Choroid plexus epithelial cell (primary cell): ENCODE measurements around the gene EMC10.

Source experiments
- DNase-seq: peaks from one replicate; pipeline ENCODE4 v3.0.0-alpha.2; 2010; ENCODE audit warnings: low read depth
- H3K4me3 ChIP-seq: 2 replicates; pipeline ENCODE4 v1.5.1; 2011; ENCODE audit warnings: low read depth, mild to moderate bottlenecking, control low read depth, low read length, moderate library complexity
- CTCF ChIP-seq: conservative IDR thresholded peaks from 2 replicates; pipeline ENCODE4 v1.5.1; 2011; ENCODE audit warnings: low read depth, mild to moderate bottlenecking, control low read depth, inconsistent platforms, low read length, moderate library complexity

Gene EMC10

GRCh38 chr19:50498219-50499056 lies 22.1 kb downstream of the EMC10 start:
- no peak overlapping the region for H3K4me3 ChIP-seq
- no peak for TF ChIP-seq CTCF
- no peak for DNase-seq

- DNase-seq: no peak
- no peak overlapping the region for H3K4me3 ChIP-seq
- peak; percentile 29 for TF ChIP-seq CTCF
Observed at GRCh38 chr19:50500060-50500752, 23.9 kb downstream of the EMC10 start.

- no peak overlapping the region for H3K4me3 ChIP-seq
- no peak for TF ChIP-seq CTCF
- DNase-seq: no peak
Observed at GRCh38 chr19:50500753-50501151, 24.4 kb downstream of the EMC10 start.

GRCh38 chr19:50501186-50501567 lies 24.9 kb downstream of the EMC10 start:
- TF ChIP-seq CTCF: no peak

GRCh38 chr19:50501568-50502475 lies 25.5 kb downstream of the EMC10 start:
- TF ChIP-seq CTCF: no peak
- H3K4me3 ChIP-seq: no peak overlapping the region
- DNase-seq: no peak

More at GRCh38 chr19:50501186-50501567, 24.9 kb downstream of the EMC10 start:
- no peak overlapping the region for H3K4me3 ChIP-seq
- DNase-seq: no peak

GRCh38 chr19:50505856-50506611 lies 29.7 kb downstream of the EMC10 start:
- H3K4me3 ChIP-seq: no peak overlapping the region
- no peak for TF ChIP-seq CTCF
- DNase-seq: no peak
